Middle frontal gyrus (tissue), 1 donor: ENCODE results near the gene MXRA8.

Experiments used
- DNase-seq: peaks from one replicate; pipeline ENCODE4 v3.0.0-alpha.2; 2015; ENCODE audit warnings: low spot score; ENCODE audit errors: extremely low spot score

MXRA8 gene

GRCh38 chr1:1351511-1352427, 6.6 kb downstream of the MXRA8 start:
- no peak for DNase-seq

- no peak for DNase-seq
These were observed 8.9 kb downstream of the MXRA8 start, which contains the start of gene DVL1 for GRCh38 chr1:1349256-1350012. Gene DVL1 (minus strand): TSS chr1:1349418. CDS start chr1:1349065, 353 bp downstream.

- no peak for DNase-seq
These were observed 9.7 kb downstream of the MXRA8 start for GRCh38 chr1:1348420-1349255.

GRCh38 chr1:1347663-1348419, 10.5 kb downstream of the MXRA8 start:
- no peak for DNase-seq

GRCh38 chr1:1347026-1347595, 11.2 kb downstream of the MXRA8 start:
- no peak for DNase-seq

GRCh38 chr1:1346501-1346890, 11.9 kb downstream of the MXRA8 start:
- no peak for DNase-seq

- no peak for DNase-seq
These were observed 12.4 kb downstream of the MXRA8 start for GRCh38 chr1:1345860-1346500.

- DNase-seq: no peak
These were observed 13.0 kb downstream of the MXRA8 start for GRCh38 chr1:1345384-1345783.

GRCh38 chr1:1344655-1345361, 13.5 kb downstream of the MXRA8 start:
- no peak for DNase-seq

- no peak for DNase-seq
These were observed 14.4 kb downstream of the MXRA8 start for GRCh38 chr1:1343811-1344421.

GRCh38 chr1:1342584-1343115, 15.7 kb downstream of the MXRA8 start:
- no peak for DNase-seq

- no peak for DNase-seq
These were observed 16.2 kb downstream of the MXRA8 start for GRCh38 chr1:1342061-1342562.

GRCh38 chr1:1341549-1342021, 16.8 kb downstream of the MXRA8 start:
- DNase-seq: no peak

- DNase-seq: no peak
These were observed 17.4 kb downstream of the MXRA8 start for GRCh38 chr1:1340791-1341548.

GRCh38 chr1:1340185-1340584, 18.2 kb downstream of the MXRA8 start:
- no peak for DNase-seq

- no peak for DNase-seq
These were observed 20.1 kb downstream of the MXRA8 start for GRCh38 chr1:1338278-1338677.

- DNase-seq: no peak
These were observed 20.6 kb downstream of the MXRA8 start for GRCh38 chr1:1337793-1338147.
